Left renal pelvis (tissue), 4 donors: ENCODE measurements around the gene CHRNA9. TPM values are rescaled to one million over a fixed set of nuclear protein-coding genes. Genes with fewer than 3 reads are reported as not detected.

ENCODE experiments used
- DNase-seq, 4 donors: peaks; one replicate each; pipeline ENCODE4 v3.0.0-alpha.2; 2013; ENCODE audit warnings: low read depth in 4 of 4, low spot score in 3 of 4
- polyA plus RNA-seq, 4 donors: library from polyadenylated mRNA; unstranded; fragments of 120-200 nt; gene quantifications; one replicate each; pipeline ENCODE4 v1.2.1, GENCODE V29; 2013; ENCODE audit not compliant: insufficient read length in 4 of 4

The CHRNA9 gene
- polyA plus RNA-seq, 4 donors = 0.19 to 1.8 (median 1.3) TPM

- DNase-seq = no peak
These were observed 1.2 kb upstream of the CHRNA9 start for GRCh38 chr4:40333921-40334352.

DNA sequence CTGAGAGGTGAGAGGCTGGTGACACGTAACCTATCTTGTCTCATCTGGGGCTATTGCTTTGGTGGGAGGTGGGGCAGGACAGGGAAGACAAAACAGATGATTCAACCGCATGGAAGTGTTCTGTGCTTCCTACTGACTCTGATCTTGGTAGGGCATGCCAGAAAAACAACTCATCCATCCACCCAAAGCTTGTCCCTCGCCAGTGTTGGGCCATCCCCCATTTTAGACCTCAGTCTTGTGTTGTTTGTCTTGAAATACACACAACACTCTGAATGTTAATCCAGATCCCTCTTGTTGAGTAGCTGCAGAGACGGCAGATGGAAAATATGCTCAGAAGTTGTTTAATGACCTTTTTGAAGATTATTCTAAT is 377 bp downstream of the CHRNA9 start:
- no peak for DNase-seq

GRCh38 chr4:40337051-40337450 is 1.9 kb downstream of the CHRNA9 start:
- DNase-seq = no peak

DNA sequence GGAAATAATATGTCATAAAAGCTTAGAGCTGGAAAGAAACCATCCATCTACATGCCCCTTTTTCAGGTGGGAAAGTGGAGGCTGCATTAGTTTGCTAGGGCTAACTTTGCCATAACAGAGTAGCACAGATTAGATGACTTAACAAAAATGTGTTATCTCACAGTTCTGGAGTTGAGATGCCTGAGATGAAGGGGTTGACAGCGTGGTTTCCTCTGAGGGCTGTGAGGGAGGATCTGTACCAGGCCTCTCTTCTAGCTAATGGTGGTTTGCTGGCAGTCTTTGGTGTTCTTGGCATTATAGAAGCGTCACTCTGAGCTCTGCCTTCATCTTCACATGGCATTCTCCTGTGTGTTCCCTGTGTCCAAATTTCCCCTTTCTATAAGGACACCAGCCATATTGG is 2.4 kb downstream of the CHRNA9 start:
- no peak for DNase-seq

DNA sequence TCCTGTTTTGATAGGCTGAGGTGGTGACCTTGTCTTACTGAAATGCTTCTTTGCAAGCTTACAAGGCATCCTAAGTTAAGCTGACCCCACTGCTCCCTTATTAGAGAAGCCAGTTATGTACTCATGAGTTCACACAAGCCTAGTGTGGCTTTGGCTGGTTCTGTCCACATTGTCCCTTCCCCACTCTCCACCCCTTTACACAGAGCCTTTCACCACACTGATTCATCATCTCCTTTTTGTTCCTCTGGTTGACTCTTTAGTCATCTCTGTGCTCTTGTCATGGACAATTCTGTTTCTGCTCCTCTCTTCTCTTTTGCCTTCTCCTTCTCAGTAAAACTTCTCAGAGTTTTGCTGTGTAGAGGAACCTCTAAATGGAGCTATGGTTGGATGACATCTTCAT is 4.9 kb downstream of the CHRNA9 start:
- no peak for DNase-seq

- no peak for DNase-seq
These were observed 12.3 kb downstream of the CHRNA9 start for GRCh38 chr4:40347472-40347871.

DNA sequence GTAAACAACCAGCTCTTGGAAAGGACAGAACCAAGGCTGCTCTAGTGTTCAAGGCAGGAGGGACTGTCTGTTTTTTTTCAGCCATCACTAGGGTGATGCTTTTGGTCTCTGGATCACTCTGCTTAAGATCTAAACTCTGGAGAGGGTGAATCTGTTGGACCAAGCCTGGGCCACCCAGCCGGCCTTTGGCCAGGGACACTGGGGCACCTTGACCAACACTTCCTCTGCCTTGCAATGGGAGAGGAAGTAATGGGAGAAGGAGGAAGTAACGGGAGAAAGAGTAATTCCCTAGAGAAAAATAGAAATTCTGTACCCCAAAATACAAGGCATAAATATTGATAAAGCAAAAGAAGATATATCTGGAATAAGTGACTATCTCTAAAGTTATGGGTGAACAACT is 12.9 kb downstream of the CHRNA9 start:
- no peak for DNase-seq

DNA sequence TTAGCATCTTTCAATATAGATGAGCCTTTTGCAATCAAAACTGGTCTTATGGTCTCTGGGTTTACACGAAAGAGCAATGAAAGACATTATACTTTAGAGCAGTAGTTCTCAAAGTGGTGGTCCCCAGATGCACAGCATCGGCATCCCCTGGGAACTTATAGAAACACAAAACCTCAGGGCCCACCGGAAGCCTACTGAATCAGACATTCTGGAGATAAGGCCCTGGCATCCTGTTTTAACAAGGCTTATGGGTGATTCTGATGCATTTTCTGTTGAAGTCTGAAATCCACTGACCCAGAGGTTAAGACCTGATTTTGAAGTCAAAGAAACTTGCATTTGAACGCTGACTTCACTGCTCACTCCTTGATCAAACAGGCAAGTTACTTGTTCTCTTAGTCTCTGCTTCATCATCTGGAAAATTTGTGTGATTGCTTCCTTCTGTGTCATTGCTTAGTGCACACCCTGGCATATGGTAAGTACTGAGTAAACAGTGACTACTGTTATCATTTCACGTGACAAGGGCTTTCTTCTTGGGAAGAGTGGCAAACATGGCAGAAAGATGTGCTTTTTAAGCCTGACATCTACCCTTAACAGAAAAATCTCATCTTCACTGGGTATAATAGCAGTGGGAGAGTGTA is 14.5 kb downstream of the CHRNA9 start:
- no peak for DNase-seq

DNA sequence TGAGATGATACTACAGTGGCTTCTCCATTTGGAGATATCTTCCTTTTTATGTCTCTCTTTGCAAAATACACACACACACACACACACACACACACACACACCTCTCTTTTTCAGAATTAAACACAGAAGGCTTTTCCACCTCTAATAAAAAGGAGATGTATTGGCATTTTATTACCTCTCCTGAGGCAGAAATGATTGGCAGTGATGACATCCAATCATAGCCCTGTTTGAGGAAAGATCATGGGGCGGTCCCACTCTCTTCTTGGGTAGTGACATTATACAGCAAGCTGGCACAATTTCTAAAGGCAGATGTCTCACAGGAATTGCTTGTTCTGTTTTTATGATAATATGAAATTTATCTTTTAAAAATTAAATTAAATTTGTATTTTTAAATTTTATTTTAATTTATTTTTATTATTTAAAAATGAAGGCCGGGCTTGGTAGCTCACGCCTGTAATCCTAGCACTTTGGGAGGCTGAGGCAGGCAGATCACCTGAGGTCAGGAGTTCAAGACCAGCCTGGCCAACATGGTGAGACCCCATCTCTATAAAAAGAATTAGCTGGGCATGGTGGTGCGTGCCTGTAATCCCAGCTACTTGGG is 15.6 kb downstream of the CHRNA9 start:
- no peak for DNase-seq

DNA sequence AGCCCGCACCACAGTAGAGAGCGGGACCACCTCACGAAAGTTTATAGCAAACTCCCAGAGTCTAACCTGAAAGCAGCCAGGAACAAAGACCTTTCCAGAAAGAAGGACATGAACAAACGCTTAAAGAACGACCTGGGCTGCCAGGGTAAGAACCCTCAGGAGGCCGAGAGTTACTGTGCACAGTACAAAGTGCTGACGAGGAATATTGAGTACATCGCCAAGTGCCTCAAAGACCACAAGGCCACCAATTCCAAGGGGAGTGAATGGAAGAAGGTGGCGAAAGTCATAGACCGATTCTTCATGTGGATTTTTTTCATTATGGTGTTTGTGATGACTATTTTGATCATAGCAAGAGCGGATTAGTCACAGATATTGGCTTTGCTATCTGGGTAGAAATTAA is 19.0 kb downstream of the CHRNA9 start:
- no peak for DNase-seq

DNA sequence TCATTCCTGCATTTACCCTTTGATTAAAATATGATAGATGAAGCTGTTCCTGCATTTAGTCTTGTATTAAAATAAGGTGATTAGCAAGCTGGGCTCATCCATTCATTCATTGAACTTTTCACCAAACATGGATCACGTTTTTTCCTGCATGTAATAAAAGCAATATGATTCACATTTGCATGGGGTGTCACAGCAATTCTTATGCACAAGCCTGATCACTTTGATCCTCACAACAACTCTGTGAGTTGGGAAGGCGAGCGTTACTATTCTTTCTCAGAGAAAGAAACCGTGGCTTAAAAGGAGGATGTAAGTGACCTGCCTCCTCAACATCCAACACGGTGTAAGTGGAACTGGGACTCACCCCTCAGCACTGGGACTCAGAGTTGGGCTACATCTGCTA is 20.0 kb downstream of the CHRNA9 start:
- DNase-seq = no peak

GRCh38 chr4:40357738-40358137 is 22.6 kb downstream of the CHRNA9 start:
- DNase-seq = no peak

GRCh38 chr4:40361338-40361737 is 26.2 kb downstream of the CHRNA9 start:
- no peak for DNase-seq

DNA sequence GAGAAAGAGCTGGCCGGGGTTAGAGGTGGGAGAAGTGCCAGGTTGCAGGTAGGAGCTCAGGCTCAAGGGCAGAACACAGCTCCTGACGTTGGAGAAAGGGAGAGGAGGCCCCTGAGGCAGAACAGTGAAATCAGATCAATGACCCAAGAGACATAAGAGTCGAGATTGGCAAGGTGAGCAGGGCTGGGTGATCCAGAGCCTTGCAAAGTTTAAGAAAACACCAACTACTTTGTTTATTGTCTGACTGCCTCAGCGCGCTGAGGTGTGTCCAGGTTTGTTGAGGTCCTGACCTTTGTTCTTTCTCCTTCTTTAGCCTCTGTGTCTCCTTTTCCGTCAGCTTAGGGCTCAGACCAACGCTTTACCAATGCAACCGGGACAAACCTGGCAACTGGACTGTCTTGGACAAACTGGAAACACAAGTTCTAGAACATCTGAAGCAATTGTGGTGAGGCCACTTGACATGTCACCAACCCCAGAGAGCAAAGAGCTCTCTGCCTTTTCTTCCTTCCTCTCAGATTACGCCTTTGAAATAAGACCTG is 28.3 kb downstream of the CHRNA9 start:
- no peak for DNase-seq

- DNase-seq = no peak
These were observed 28.8 kb downstream of the CHRNA9 start for GRCh38 chr4:40363945-40364344.

- DNase-seq = no peak
These were observed 30.6 kb downstream of the CHRNA9 start for GRCh38 chr4:40365766-40366165.

DNA sequence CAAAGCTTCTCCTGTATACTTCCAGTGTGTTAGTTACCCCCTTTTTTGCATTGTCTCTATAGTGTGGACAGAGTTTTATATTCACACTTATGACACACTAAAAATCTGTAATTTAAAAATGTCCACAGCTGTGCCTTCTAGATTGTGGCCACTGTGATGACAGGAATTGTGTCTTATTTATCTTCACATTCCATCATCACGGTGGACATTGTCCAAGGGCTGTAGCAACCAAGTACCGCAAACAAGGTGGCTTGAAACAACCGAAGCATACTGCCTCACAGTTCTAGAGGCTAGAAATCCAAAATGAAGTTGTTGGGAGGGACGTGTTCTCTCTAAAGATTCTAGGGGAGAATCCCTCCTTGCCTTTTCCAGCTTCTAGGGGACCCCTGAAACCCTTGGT is 32.3 kb downstream of the CHRNA9 start:
- no peak for DNase-seq

GRCh38 chr4:40369437-40370274 is 34.5 kb downstream of the CHRNA9 start:
- no peak for DNase-seq

- no peak for DNase-seq
These were observed 37.5 kb downstream of the CHRNA9 start for GRCh38 chr4:40372651-40373050.

- no peak for DNase-seq
These were observed 38.5 kb downstream of the CHRNA9 start for GRCh38 chr4:40373636-40374035.

GRCh38 chr4:40375095-40375494 is 40.0 kb downstream of the CHRNA9 start:
- no peak for DNase-seq

DNA sequence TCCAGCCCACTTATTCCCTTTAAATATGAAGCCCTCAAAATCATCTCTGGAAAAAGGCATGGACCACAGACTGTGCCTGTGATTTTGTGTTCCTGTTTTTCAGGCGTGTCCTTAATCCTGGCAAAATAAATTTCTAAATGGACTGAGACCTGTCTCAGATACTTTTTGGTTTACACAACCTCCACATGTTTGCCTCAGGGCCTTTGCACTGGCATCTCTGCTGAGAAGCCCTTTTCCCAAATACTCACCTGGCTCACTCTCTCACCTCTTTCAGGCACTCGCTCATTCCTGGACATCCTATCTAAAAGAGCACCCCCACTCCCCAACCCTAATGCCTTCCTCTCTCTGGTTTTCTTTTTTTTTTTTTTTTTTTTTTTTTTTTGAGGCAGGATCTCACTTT is 40.5 kb downstream of the CHRNA9 start:
- DNase-seq = no peak
